ENCODE data around the gene NGRN.

DNA sequence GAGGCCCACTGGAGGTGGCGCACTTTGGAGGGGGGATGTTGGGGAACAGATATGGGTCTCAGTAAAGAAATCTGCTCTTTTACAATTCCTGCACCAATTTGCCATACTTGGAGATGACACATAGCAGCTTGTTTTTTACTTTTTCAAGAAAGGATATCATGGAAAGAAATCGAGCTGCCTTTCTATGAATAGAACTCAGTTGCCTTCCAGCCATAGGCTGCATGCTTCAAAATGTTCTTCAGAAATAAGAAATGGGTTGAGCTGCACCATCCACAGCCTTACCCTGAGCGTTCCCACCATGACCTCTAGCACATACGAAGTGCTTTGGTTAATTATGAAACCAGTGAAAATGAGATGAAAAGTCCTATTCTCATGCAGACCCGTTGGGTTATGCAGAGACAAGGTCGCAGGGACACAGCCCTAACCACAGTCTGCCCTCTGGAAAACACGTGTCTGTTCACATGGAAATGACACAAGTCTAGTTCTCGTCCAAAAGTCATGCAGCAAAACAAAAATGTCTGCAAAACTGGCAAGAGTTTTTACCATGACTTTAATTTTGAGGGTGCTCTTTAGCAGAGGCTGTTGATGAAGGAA lies 36.3 kb downstream of the NGRN start:
- no peak for TF ChIP-seq CTCF (IDR thresholded peaks at IDR 0.05; ENCODE audit: poor library complexity)
- no peak for TF ChIP-seq EZH2 (IDR thresholded peaks at IDR 0.05; ENCODE audit: borderline replicate concordance)

Measured in hepatocyte (in vitro differentiated cells).